ENCODE results near the gene RAB6A. TPM values are rescaled to one million over a fixed set of nuclear protein-coding genes. Genes with fewer than 3 reads are reported as not detected.

RAB6A gene
- total RNA-seq, 1 experiment from 2014 or later = 92.3 TPM

DNA sequence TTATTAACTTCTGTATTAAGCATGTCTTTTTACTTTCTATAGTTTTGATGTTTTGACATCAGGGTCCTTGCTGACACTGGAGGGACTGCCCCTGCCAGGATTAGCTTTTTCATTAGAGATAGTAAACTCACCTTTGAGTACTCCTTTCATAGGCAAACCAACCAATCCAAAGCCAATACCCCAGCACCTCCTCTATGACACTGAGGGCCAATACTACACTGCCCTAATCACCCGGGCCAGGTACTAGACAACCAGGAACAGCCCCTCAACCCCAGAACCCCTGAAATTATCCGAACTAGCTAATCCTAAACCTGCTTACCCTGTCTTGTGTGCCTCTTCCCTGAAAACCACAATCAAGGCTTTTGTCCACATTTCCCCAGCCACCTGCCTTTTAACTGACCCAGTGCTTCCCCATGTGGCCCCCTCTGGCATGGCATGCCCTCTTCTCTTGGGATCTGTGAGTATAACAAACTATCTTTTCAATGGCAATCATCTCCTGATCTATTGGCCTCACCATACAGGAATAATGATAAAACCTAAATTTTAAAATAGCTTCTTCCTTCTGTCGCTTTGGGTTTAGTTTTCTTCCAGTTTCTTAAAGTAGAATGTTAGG, 31.2 kb downstream of the RAB6A start:
- Mint-ChIP-seq H3K9me3 (ENCODE audit: low read depth, unreplicated experiment) (no peaks in the 10 kb centered on the region), H3K27me3 (ENCODE audit: unreplicated experiment) (no peaks in the 10 kb centered on the region), H3K4me1 (ENCODE audit: low read depth, unreplicated experiment) (peaks cover 12% of the 10 kb centered on the region), H3K36me3 (ENCODE audit: insufficient read depth, unreplicated experiment) (peaks cover 11% of the 10 kb centered on the region), H3K4me3 (ENCODE audit: low read depth, unreplicated experiment) (no peak overlapping the region), H3K27ac (ENCODE audit: unreplicated experiment) (no peak overlapping the region)
- DNase-seq = peak; percentile 56
- CTCF ChIA-PET = no interaction called here
- TF ChIP-seq CTCF (IDR thresholded peaks at IDR 0.05; ENCODE audit: unreplicated experiment) = peak; percentile 74
- intact Hi-C loops (cut with micrococcal nuclease; ENCODE audit: unreplicated experiment) = no loop called here
- BruUV-seq (replicated peaks) = TSS peak; percentile 41

GRCh38 chr11:73728000-73728399, 32.9 kb downstream of the RAB6A start:
- CTCF ChIA-PET = interaction anchor here (0.7 kb wide), 1 partner anchor 550 kb away, joined by 3 read pairs; no protein-coding TSS in a partner anchor
- H3K4me1 Mint-ChIP-seq (ENCODE audit: low read depth, unreplicated experiment) = peaks cover 12% of the 10 kb centered on the region
- no TSS peak for BruUV-seq (replicated peaks)
- no peak for TF ChIP-seq CTCF (IDR thresholded peaks at IDR 0.05; ENCODE audit: unreplicated experiment)
- DNase-seq = no peak
- no peak overlapping the region for H3K27ac Mint-ChIP-seq (ENCODE audit: unreplicated experiment)
- H3K9me3 Mint-ChIP-seq (ENCODE audit: low read depth, unreplicated experiment) = no peaks in the 10 kb centered on the region
- no peaks in the 10 kb centered on the region for H3K27me3 Mint-ChIP-seq (ENCODE audit: unreplicated experiment)
- intact Hi-C loops (cut with micrococcal nuclease; ENCODE audit: unreplicated experiment) = no loop called here
- H3K36me3 Mint-ChIP-seq (ENCODE audit: insufficient read depth, unreplicated experiment) = peaks cover 17% of the 10 kb centered on the region
- H3K4me3 Mint-ChIP-seq (ENCODE audit: low read depth, unreplicated experiment) = no peak overlapping the region

DNA sequence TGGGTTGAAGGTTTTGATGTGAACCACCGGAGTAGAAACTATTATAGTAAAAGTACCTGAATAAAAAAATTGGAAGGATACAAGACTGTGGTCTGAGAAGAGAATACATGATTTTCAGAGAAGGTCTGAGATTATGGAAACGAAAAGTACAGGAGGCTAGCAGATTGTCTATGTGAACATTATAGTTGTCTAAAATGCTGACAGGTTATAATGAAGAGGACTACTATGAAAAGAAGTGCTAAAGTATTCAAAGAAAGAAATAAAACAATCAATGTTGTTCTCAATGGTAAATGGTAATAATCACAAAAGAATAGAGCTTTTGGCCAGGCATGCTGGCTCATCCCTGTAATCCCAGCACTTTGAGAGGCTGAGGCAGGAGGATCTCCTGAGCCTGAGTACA, 34.0 kb downstream of the RAB6A start:
- no peak for DNase-seq
- Mint-ChIP-seq H3K27ac (ENCODE audit: unreplicated experiment) (no peak overlapping the region), H3K36me3 (ENCODE audit: insufficient read depth, unreplicated experiment) (peaks cover 17% of the 10 kb centered on the region), H3K9me3 (ENCODE audit: low read depth, unreplicated experiment) (no peaks in the 10 kb centered on the region), H3K4me3 (ENCODE audit: low read depth, unreplicated experiment) (no peak overlapping the region), H3K4me1 (ENCODE audit: low read depth, unreplicated experiment) (peaks cover 12% of the 10 kb centered on the region), H3K27me3 (ENCODE audit: unreplicated experiment) (no peaks in the 10 kb centered on the region)
- intact Hi-C loops (cut with micrococcal nuclease; ENCODE audit: unreplicated experiment) = no loop called here
- CTCF ChIA-PET = interaction anchor here (0.7 kb wide), 1 partner anchor 704 kb away, joined by 4 read pairs; no protein-coding TSS in a partner anchor
- no peak for TF ChIP-seq CTCF (IDR thresholded peaks at IDR 0.05; ENCODE audit: unreplicated experiment)
- BruUV-seq (replicated peaks) = no TSS peak

GRCh38 chr11:73717136-73717535, 43.7 kb downstream of the RAB6A start:
- no peak for DNase-seq
- TF ChIP-seq CTCF (IDR thresholded peaks at IDR 0.05; ENCODE audit: unreplicated experiment) = no peak
- BruUV-seq (replicated peaks) = no TSS peak
- Mint-ChIP-seq H3K4me3 (ENCODE audit: low read depth, unreplicated experiment) (no peak overlapping the region), H3K27me3 (ENCODE audit: unreplicated experiment) (no peaks in the 10 kb centered on the region), H3K4me1 (ENCODE audit: low read depth, unreplicated experiment) (no peaks in the 10 kb centered on the region), H3K9me3 (ENCODE audit: low read depth, unreplicated experiment) (no peaks in the 10 kb centered on the region), H3K27ac (ENCODE audit: unreplicated experiment) (no peak overlapping the region), H3K36me3 (ENCODE audit: insufficient read depth, unreplicated experiment) (no peaks in the 10 kb centered on the region)
- intact Hi-C loops (cut with micrococcal nuclease; ENCODE audit: unreplicated experiment) = no loop called here
- CTCF ChIA-PET = no interaction called here

All from Calu3 (cell line).